T-helper 2 cell treated with Interferon-gamma antibody and Interleukin-4, amounts not matched to agents 100 ng/mL and 5 ng/mL, for 36 hours (primary cell): ENCODE results near the gene CDC6. TPM values are rescaled to one million over a fixed set of nuclear protein-coding genes. Genes with fewer than 3 reads are reported as not detected.

Experiments
- intact Hi-C: fragments of 100-400 bp; cut with micrococcal nuclease; formaldehyde crosslinking; loops from one replicate; pipeline ENCODE4 v1.15.1; 2023
- total RNA-seq: library from RNA; stranded (reverse); gene quantifications from 2 replicates; pipeline ENCODE4 v1.2.3, GENCODE V29; 2022

Gene CDC6
- total RNA-seq, 1 donor from 2014 or later, result 106 TPM

DNA sequence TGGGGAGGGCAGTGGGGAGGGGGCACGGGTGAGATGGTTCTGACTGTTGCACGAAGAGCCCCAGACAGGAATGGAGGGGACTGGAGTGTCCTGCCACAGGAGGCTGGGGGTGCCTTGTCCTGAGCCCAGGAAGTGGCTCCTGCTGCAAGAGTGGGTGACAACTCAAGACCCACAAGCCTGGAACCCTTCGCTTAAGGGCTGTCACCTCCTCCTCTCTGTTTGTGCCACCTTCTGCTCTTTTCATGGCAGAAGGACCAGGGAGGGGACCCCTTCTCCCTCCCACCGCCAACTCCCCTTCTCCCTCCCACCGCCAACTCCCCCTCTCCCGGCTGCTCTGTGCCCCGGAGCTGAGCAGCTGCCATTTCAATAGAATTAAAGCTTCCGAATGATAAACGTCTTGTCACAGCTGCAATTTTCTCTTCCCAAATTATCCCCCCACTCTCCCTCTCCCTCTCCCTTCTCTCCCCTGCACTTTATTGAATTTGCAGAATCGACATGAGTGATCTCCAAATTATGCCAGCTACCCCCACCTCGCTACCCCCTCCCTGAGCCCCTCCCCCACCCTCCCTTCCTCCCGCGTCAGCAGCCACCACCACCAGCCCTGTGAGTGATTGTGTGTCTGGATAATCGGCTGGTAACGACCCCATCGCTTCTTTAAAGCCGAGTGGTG is 63.1 kb downstream of the CDC6 start:
- intact Hi-C loops, result loop anchor here (10.0 kb wide), 1 partner anchor 136 kb away; the partner anchor contains the start of gene WIPF2

DNA sequence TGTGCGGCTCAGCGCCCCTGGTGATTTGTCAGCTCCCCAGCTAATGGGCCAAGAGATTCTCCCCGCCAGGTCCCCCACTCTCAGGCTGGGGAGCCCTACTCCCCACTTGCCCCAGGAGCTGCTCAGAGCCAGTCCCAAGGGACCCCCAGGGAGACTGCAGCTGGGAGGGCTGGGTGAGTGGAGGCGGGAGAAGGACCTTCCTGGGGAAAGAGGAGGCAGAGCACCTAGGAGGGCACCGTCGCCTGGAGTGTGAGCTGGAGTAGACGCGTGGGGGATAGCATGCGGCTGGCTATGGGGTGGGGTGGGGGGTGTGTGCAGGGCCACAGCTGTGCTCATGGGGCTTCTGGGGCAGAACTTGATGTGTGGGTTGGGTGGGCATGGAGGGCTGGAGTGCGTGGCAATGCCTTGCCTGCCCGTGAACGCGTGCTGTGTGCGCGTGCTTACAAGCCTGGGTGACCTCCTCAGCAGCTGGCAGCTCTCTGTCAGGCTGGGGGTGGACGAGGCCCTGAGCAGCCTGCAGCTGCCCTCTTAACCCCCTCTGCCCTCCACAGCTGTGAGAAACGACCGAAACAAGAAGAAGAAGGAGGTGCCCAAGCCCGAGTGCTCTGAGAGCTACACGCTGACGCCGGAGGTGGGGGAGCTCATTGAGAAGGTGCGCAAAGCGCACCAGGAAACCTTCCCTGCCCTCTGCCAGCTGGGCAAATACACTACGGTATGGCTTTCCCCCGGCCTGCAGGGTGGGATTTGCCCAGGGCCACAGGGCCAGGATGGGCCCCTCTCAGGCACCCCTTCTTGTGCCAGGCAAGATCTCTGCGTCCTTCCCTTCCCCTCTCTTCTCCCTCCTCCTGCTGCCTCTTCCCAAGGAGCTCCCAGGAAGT is 63.9 kb downstream of the CDC6 start:
- intact Hi-C loops, result loop anchor here (10.0 kb wide), 1 partner anchor 137 kb away; the partner anchor contains the start of gene WIPF2

GRCh38 chr17:40352237-40352778 is 64.6 kb downstream of the CDC6 start:
- intact Hi-C loops, result loop anchor here (10.0 kb wide), 1 partner anchor 138 kb away; the partner anchor contains the start of gene WIPF2

DNA sequence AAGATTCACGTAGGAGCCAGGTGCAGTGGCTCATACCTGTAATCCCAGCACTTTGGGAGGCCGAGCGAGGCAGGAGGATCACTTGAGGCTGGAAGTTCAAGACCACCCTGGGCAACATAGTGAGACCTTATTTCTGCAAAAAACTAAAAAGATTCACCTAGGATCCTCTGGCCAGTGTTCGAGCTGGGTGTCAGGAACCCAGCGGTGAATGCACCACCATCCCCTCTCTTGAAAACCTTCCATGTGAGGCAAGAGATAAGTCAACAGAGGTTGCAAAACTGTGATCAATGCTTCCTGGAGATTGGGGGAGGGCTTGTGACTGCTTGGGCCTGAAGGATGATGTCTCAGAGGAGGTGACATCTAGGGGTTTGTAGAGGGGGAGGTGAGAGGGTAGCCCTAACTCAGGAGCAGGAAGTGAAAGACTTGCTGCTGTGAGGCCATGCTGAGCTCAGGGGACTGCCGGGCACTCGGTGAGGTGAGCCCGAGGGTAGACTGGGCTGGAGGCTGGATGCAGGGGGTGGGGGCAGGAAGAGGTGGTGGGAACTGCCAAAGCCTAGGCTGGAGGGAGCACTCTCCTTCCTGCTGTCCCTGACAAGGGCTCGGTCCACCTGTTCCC is 65.2 kb downstream of the CDC6 start:
- intact Hi-C loops, result loop anchor here (10.0 kb wide), 1 partner anchor 138 kb away; the partner anchor contains the start of gene WIPF2

Other genes starting within 250 kb of the CDC6 start
- gene MED24, start 233.5 kb upstream of the CDC6 start, total RNA-seq, result 97.0 and 97.1 TPM in 2 replicates
- 4.5 and 4.6 TPM in 2 replicates for gene THRA, start 224.9 kb upstream of the CDC6 start, total RNA-seq
- gene NR1D1, start 187.3 kb upstream of the CDC6 start, total RNA-seq, result 3.9 and 4.0 TPM in 2 replicates
- gene MSL1, start 165.9 kb upstream of the CDC6 start, total RNA-seq, result 85.2 and 87.5 TPM in 2 replicates
- gene CASC3, start 147.3 kb upstream of the CDC6 start, total RNA-seq, result 79.9 and 91.7 TPM in 2 replicates
- gene RAPGEFL1, start 110.4 kb upstream of the CDC6 start, total RNA-seq, result 7.4 and 7.8 TPM in 2 replicates
- 23.7 and 25.4 TPM in 2 replicates for gene WIPF2, start 68.6 kb upstream of the CDC6 start, total RNA-seq
- gene RARA, start 21.3 kb downstream of the CDC6 start, total RNA-seq, result 45.4 and 47.8 TPM in 2 replicates
- gene GJD3, start 76.9 kb downstream of the CDC6 start, total RNA-seq, result 0.50 TPM in 1 of 2 replicates, not detected in the other
- 411 and 423 TPM in 2 replicates for gene TOP2A, start 130.0 kb downstream of the CDC6 start, total RNA-seq
- 191 TPM in 2 replicates for gene IGFBP4, start 155.6 kb downstream of the CDC6 start, total RNA-seq
- gene TNS4, start 213.7 kb downstream of the CDC6 start, total RNA-seq, result 11.3 and 14.0 TPM in 2 replicates